Upper lobe of left lung (tissue), 4 donors: ENCODE results near the gene PAPSS1.

ENCODE experiments used
- CTCF ChIP-seq, 6 experiments: fragments of 450-650 bp in 4 of 6; fragments of 200-600 bp in 2 of 6; sonication (generic) in 2 of 6; IDR thresholded peaks; one replicate each; pipeline ENCODE4 v1.5.1; 2016 to 2019; ENCODE audit warnings: antibody characterized with exemption in 6 of 6
- POLR2A ChIP-seq, 4 donors: fragments of 450-650 bp; IDR thresholded peaks; one replicate each; pipeline ENCODE4 v1.5.1; 2016 to 2017; ENCODE audit warnings: antibody characterized with exemption in 4 of 4, mild to moderate bottlenecking in 2 of 4
- POLR2AphosphoS5 ChIP-seq, 2 donors: sonication (generic); formaldehyde crosslinking; IDR thresholded peaks; one replicate each; pipeline ENCODE4 v1.5.1; 2017; ENCODE audit warnings: antibody characterized with exemption in 2 of 2

GRCh38 chr4:107624024-107624423, 96.0 kb downstream of the PAPSS1 start:
- TF ChIP-seq CTCF (IDR thresholded peaks at IDR 0.05) (no peak), POLR2A (IDR thresholded peaks at IDR 0.05) (no peak), POLR2AphosphoS5 (IDR thresholded peaks at IDR 0.05) (no peak)
